Endothelial cell of umbilical vein (primary cell): Measurements from ENCODE around the gene ATP6V1G1. TPM values are rescaled to one million over a fixed set of nuclear protein-coding genes. Genes with fewer than 3 reads are reported as not detected.

ENCODE experiments used
- BruUV-seq: library from RNA; stranded (reverse); fragments of 400-500 nt; replicated peaks from 2 replicates; lab custom pipeline; 2021; lab: Mats Ljungman, UMichigan
- CTCF ChIA-PET: fragments of 300-600, 350-600 bp; sonication (Branson Sonifier 250); formaldehyde crosslinking; loops from one replicate; lab custom pipeline; 2021; ENCODE audit warnings: antibody characterized with exemption, inconsistent platforms; lab: Charles Lee
- POLR2A ChIA-PET: fragments of 300-600, 350-600 bp; sonication (Branson Sonifier 250); formaldehyde crosslinking; loops from one replicate; lab custom pipeline; 2021; ENCODE audit warnings: antibody characterized with exemption, inconsistent platforms; lab: Charles Lee
- DNase-seq: peaks from one replicate; pipeline ENCODE4 v3.0.0-alpha.2; 2011; ENCODE audit warnings: low read depth, low spot score
- FAIRE-seq: peaks from 2 replicates; lab custom pipeline; 2011; peaks lifted over from hg19 to GRCh38; lab: Jason Lieb, UNC
- H2AFZ ChIP-seq: 2 replicates; pipeline ENCODE4 v1.6.0; 2012; ENCODE audit warnings: low read depth, low read length, control low read depth, inconsistent platforms
- H3K27ac ChIP-seq: 2 replicates; pipeline ENCODE4 v1.5.1; 2011; ENCODE audit warnings: low read depth, mild to moderate bottlenecking, control low read depth, low read length, moderate library complexity; ENCODE audit not compliant: insufficient read depth
- H3K27me3 ChIP-seq, 2 experiments: 2 replicates each; pipeline versions ENCODE4 v1.6.0 to v1.6.1; 2011; ENCODE audit warnings: low read length in 2 of 2, mixed read lengths in 1 of 2; ENCODE audit not compliant: control insufficient read depth in 2 of 2, insufficient read depth in 2 of 2
- H3K36me3 ChIP-seq, 2 experiments: 2 replicates in 1 of 2; 3 replicates in 1 of 2; pipeline ENCODE4 v1.5.1; 2011; ENCODE audit warnings: low read length in 2 of 2, mild to moderate bottlenecking in 1 of 2, moderate library complexity in 1 of 2; ENCODE audit not compliant: control insufficient read depth in 2 of 2, insufficient read depth in 2 of 2; ENCODE audit errors: extremely low read depth in 1 of 2
- H3K4me1 ChIP-seq: 3 replicates; pipeline ENCODE4 v1.5.1; 2011; ENCODE audit warnings: mild to moderate bottlenecking, low read length; ENCODE audit not compliant: control insufficient read depth, insufficient read depth; ENCODE audit errors: extremely low read depth
- H3K4me2 ChIP-seq: 2 replicates; pipeline ENCODE4 v1.6.1; 2011; ENCODE audit warnings: low read length, control low read depth, mixed read lengths; ENCODE audit not compliant: insufficient read depth
- H3K4me3 ChIP-seq, 3 experiments: fragments of 200-600 bp in 1 of 3; sonication (generic), shearing (Covaris generic) in 1 of 3; replicated peaks in 1 of 3; 2 replicates each; pipeline ENCODE4 v1.5.1; 2011 to 2016; ENCODE audit warnings: control low read depth in 3 of 3, low read length in 3 of 3, mild to moderate bottlenecking in 2 of 3, inconsistent platforms in 1 of 3, low read depth in 1 of 3, moderate library complexity in 1 of 3; ENCODE audit not compliant: insufficient read depth in 1 of 3
- H3K79me2 ChIP-seq: 2 replicates; pipeline ENCODE4 v1.6.0; 2012; ENCODE audit warnings: low read length, inconsistent platforms; ENCODE audit not compliant: control insufficient read depth, insufficient read depth
- H3K9ac ChIP-seq: replicated peaks from 2 replicates; pipeline ENCODE3; 2011; ENCODE audit warnings: low read length, control low read depth; ENCODE audit not compliant: insufficient read depth; ENCODE audit errors: extremely low read depth
- H3K9me1 ChIP-seq: replicated peaks from 3 replicates; pipeline ENCODE4 v1.6.0; 2011; ENCODE audit warnings: mild to moderate bottlenecking, low read length; ENCODE audit not compliant: control insufficient read depth, insufficient read depth; ENCODE audit errors: extremely low read depth
- H3K9me3 ChIP-seq: replicated peaks from 2 replicates; pipeline ENCODE4 v1.5.1; 2012; ENCODE audit warnings: low read length, inconsistent platforms; ENCODE audit not compliant: control insufficient read depth, insufficient read depth
- H4K20me1 ChIP-seq: replicated peaks from 2 replicates; pipeline ENCODE3; 2011; ENCODE audit warnings: mild to moderate bottlenecking, low read length; ENCODE audit not compliant: control insufficient read depth, insufficient read depth; ENCODE audit errors: extremely low read depth
- CTCF ChIP-seq, 2 donors: IDR thresholded peaks; 1 replicate in 1 of 2; 2 replicates in 1 of 2; pipeline ENCODE4 v1.5.1; 2011; ENCODE audit warnings: low read length in 2 of 2, mild to moderate bottlenecking in 2 of 2, moderate library complexity in 2 of 2, control low read depth in 1 of 2, inconsistent platforms in 1 of 2, low read depth in 1 of 2; ENCODE audit not compliant: insufficient read depth in 1 of 2; ENCODE audit errors: extremely low read depth in 1 of 2
- EZH2 ChIP-seq: IDR thresholded peaks from 2 replicates; pipeline ENCODE4 v1.6.1; 2012; ENCODE audit warnings: borderline replicate concordance, low read depth, mild to moderate bottlenecking, moderate library complexity, low read length, inconsistent platforms; ENCODE audit not compliant: severe bottlenecking
- FOS ChIP-seq: IDR thresholded peaks from 2 replicates; pipeline ENCODE4 v1.6.1; 2011; ENCODE audit warnings: mild to moderate bottlenecking, low read length, moderate library complexity, borderline replicate concordance; ENCODE audit not compliant: insufficient read depth
- GATA2 ChIP-seq: IDR thresholded peaks from 2 replicates; pipeline ENCODE4 v1.7.0; 2011; ENCODE audit warnings: low read depth, mild to moderate bottlenecking, moderate library complexity, mixed read lengths, low read length; ENCODE audit not compliant: insufficient read length, insufficient read depth
- JUN ChIP-seq: IDR thresholded peaks from 2 replicates; pipeline ENCODE4 v1.6.1; 2011; ENCODE audit warnings: borderline replicate concordance, low read depth; ENCODE audit not compliant: insufficient read length, insufficient read depth
- MAX ChIP-seq: IDR thresholded peaks from 2 replicates; pipeline ENCODE4 v1.6.1; 2011; ENCODE audit not compliant: insufficient read depth, insufficient read length
- MYC ChIP-seq: IDR thresholded peaks from one replicate; pipeline ENCODE4 v1.6.1; 2011; ENCODE audit warnings: mild to moderate bottlenecking, low read depth, low read length
- POLR2A ChIP-seq: IDR thresholded peaks from 2 replicates; pipeline ENCODE4 v1.6.1; 2012; ENCODE audit warnings: low read depth, mild to moderate bottlenecking, control low read depth, low read length
- POLR2AphosphoS5 ChIP-seq: IDR thresholded peaks from 2 replicates; pipeline ENCODE4 v1.6.1; 2012; ENCODE audit warnings: low read depth, mild to moderate bottlenecking, control low read depth, low read length, moderate library complexity; ENCODE audit not compliant: insufficient read depth
- dilution Hi-C: fragments of 300-500 bp; cut with MboI; formaldehyde crosslinking; loops from one replicate; pipeline ENCODE4 v1.15.0; 2019; ENCODE audit warnings: low sequenced_read_pairs; ENCODE audit not compliant: extremely low pct_ligation_motif_present
- intact Hi-C: fragments of 100-400 bp; cut with micrococcal nuclease; formaldehyde crosslinking; loops from one replicate; pipeline ENCODE4 v1.10.0; 2022
- polyA plus RNA-seq, 4 experiments: library from polyadenylated mRNA; depleted of rRNA in 3 of 4; stranded (reverse) in 3 of 4; unstranded in 1 of 4; fragments of >200 nt; gene quantifications; 2 replicates each; pipeline versions ENCODE4 v1.2.1 to v1.2.3, GENCODE V29; 2011 to 2012; ENCODE audit warnings: missing spikeins in 1 of 4
- total RNA-seq: library from RNA; stranded (reverse); gene quantifications from 2 replicates; pipeline ENCODE4 v1.2.3, GENCODE V29; 2021

Gene ATP6V1G1
- total and polyA plus RNA-seq, 2 donors (not counting 3 experiments of a cell fraction or from before 2014, with no cell fraction given): 78.9 to 96.9 TPM

GRCh38 chr9:114612272-114612923, 24.8 kb downstream of the ATP6V1G1 start:
- intact Hi-C loops: no loop called here
- POLR2A ChIA-PET: interaction anchor here (1.3 kb wide), 1 partner anchor 25 kb away, joined by 5 read pairs; the partner anchor contains the start of gene ATP6V1G1
- Histone ChIP-seq H3K9ac (no peak overlapping the region), H3K4me1 (peaks cover 10% of the 10 kb centered on the region), H3K9me1 (no peaks in the 10 kb centered on the region), H3K27me3 (no peaks in the 10 kb centered on the region), H3K27ac (no peak overlapping the region), H3K79me2 (no peaks in the 10 kb centered on the region), H2AFZ (no peak overlapping the region), H3K4me3 (peak overlapping the region in 1 of 3 experiments; percentile 22), H3K36me3 (no peaks in the 10 kb centered on the region), H3K9me3 (no peaks in the 10 kb centered on the region), H4K20me1 (no peaks in the 10 kb centered on the region), H3K4me2 (peak overlapping the region; percentile 40)
- TSS peak; percentile 18 for BruUV-seq
- FAIRE-seq: no peak
- dilution Hi-C loops: no loop called here
- CTCF ChIA-PET: interaction anchor here (0.9 to 2.8 kb wide), 5 partner anchors 9 to 207 kb away, joined by 3 to 17 read pairs (median 5); no protein-coding TSS in a partner anchor
- TF ChIP-seq MYC (no peak), FOS (no peak)
- no peak for DNase-seq

GRCh38 chr9:114613087-114613486, 25.5 kb downstream of the ATP6V1G1 start:
- TF ChIP-seq MYC: no peak
- TF ChIP-seq FOS: no peak
- no peak for TF ChIP-seq POLR2A
- no peak for TF ChIP-seq JUN
- TF ChIP-seq POLR2AphosphoS5: no peak
- no peak for TF ChIP-seq GATA2
- TF ChIP-seq EZH2: no peak
- no peak for TF ChIP-seq MAX
- TF ChIP-seq CTCF (IDR thresholded peaks at IDR 0.05; ENCODE audit: extremely low read depth in 1 of 2, insufficient read depth in 1 of 2, low read depth in 1 of 2, low read length in 2 of 2): no peak
- DNase-seq: no peak
- Histone ChIP-seq H3K36me3 (no peaks in the 10 kb centered on the region), H3K79me2 (no peaks in the 10 kb centered on the region), H2AFZ (no peak overlapping the region), H3K9me1 (no peaks in the 10 kb centered on the region), H3K27ac (no peak overlapping the region), H3K9ac (no peak overlapping the region), H4K20me1 (no peaks in the 10 kb centered on the region), H3K4me1 (peaks cover 10% of the 10 kb centered on the region), H3K9me3 (no peaks in the 10 kb centered on the region), H3K4me3 (no peak overlapping the region), H3K27me3 (no peaks in the 10 kb centered on the region), H3K4me2 (no peak overlapping the region)
- BruUV-seq: no TSS peak
- dilution Hi-C loops: no loop called here
- CTCF ChIA-PET: no interaction called here
- no peak for FAIRE-seq
- intact Hi-C loops: no loop called here
- POLR2A ChIA-PET: no interaction called here
